ENCODE data around the gene P2RX7.
"Not testable (repeated sequence)": the region's sequence is repeated elsewhere in the genome, so short reads cannot be mapped to it uniquely, and the experiment has no call there.

Gene P2RX7

GRCh38 chr12:121189619-121190155 is 57.0 kb downstream of the P2RX7 start:
- Histone ChIP-seq H3K4me3 (no peak overlapping the region), H3K27ac (no peak overlapping the region), H3K9ac (ENCODE audit: insufficient read length) (no peak overlapping the region), H3K9me3 (ENCODE audit: low read depth, low read length) (no peaks in the 10 kb centered on the region), H3K36me3 (ENCODE audit: insufficient read depth, low read length) (no peaks in the 10 kb centered on the region)
- TF ChIP-seq POLR2AphosphoS5 (IDR thresholded peaks at IDR 0.05; ENCODE audit: borderline replicate concordance, low read depth, low read length) (no peak), FOXP2 (optimal IDR thresholded peaks at IDR 0.05; ENCODE audit: control extremely low read depth, extremely low read length, insufficient read depth) (no peak), EZH2 (IDR thresholded peaks at IDR 0.05) (no peak)
- DNase-seq (ENCODE audit: low read depth, low spot score): no peak

GRCh38 chr12:121190523-121191031 is 57.9 kb downstream of the P2RX7 start:
- DNase-seq (ENCODE audit: low read depth, low spot score): peak; percentile 68
- Histone ChIP-seq H3K9ac (ENCODE audit: insufficient read length) (no peak overlapping the region), H3K9me3 (ENCODE audit: low read depth, low read length) (no peaks in the 10 kb centered on the region), H3K27ac (peak overlapping the region; percentile 40; the same call in 1 of the 2 replicates), H3K4me3 (peak overlapping the region; percentile 47; the same call in 1 of the 2 replicates), H3K36me3 (ENCODE audit: insufficient read depth, low read length) (no peaks in the 10 kb centered on the region)
- TF ChIP-seq POLR2AphosphoS5 (IDR thresholded peaks at IDR 0.05; ENCODE audit: borderline replicate concordance, low read depth, low read length) (no peak), EZH2 (IDR thresholded peaks at IDR 0.05) (no peak), FOXP2 (optimal IDR thresholded peaks at IDR 0.05; ENCODE audit: control extremely low read depth, extremely low read length, insufficient read depth) (no peak)

- Histone ChIP-seq H3K9me3 (ENCODE audit: low read depth, low read length) (no peaks in the 10 kb centered on the region), H3K4me3 (no peak overlapping the region), H3K9ac (ENCODE audit: insufficient read length) (no peak overlapping the region), H3K36me3 (ENCODE audit: insufficient read depth, low read length) (no peaks in the 10 kb centered on the region), H3K27ac (peak overlapping the region; percentile 40; the same call in 1 of the 2 replicates)
- DNase-seq (ENCODE audit: low read depth, low spot score): no peak
- no peak for TF ChIP-seq EZH2 (IDR thresholded peaks at IDR 0.05)
- TF ChIP-seq FOXP2 (optimal IDR thresholded peaks at IDR 0.05; ENCODE audit: control extremely low read depth, extremely low read length, insufficient read depth): no peak
- no peak for TF ChIP-seq POLR2AphosphoS5 (IDR thresholded peaks at IDR 0.05; ENCODE audit: borderline replicate concordance, low read depth, low read length)
Observed at GRCh38 chr12:121191151-121191550, 58.5 kb downstream of the P2RX7 start.

- no peaks in the 10 kb centered on the region for H3K36me3 ChIP-seq (ENCODE audit: insufficient read depth, low read length)
- H3K9me3 ChIP-seq (ENCODE audit: low read depth, low read length): no peaks in the 10 kb centered on the region
- TF ChIP-seq FOXP2 (optimal IDR thresholded peaks at IDR 0.05; ENCODE audit: control extremely low read depth, extremely low read length, insufficient read depth) (no peak), EZH2 (IDR thresholded peaks at IDR 0.05) (no peak), POLR2AphosphoS5 (IDR thresholded peaks at IDR 0.05; ENCODE audit: borderline replicate concordance, low read depth, low read length) (no peak)
- no peak for DNase-seq (ENCODE audit: low read depth, low spot score)
- H3K4me3 ChIP-seq: no peak overlapping the region
- H3K27ac ChIP-seq: no peak overlapping the region
- H3K9ac ChIP-seq (ENCODE audit: insufficient read length): no peak overlapping the region
Observed at GRCh38 chr12:121196902-121197301, 64.2 kb downstream of the P2RX7 start.

GRCh38 chr12:121198949-121199348 is 66.3 kb downstream of the P2RX7 start:
- Histone ChIP-seq H3K9me3 (ENCODE audit: low read depth, low read length) (no peaks in the 10 kb centered on the region), H3K4me3 (no peak overlapping the region), H3K36me3 (ENCODE audit: insufficient read depth, low read length) (no peaks in the 10 kb centered on the region), H3K27ac (no peak overlapping the region), H3K9ac (ENCODE audit: insufficient read length) (no peak overlapping the region)
- no peak for TF ChIP-seq FOXP2 (optimal IDR thresholded peaks at IDR 0.05; ENCODE audit: control extremely low read depth, extremely low read length, insufficient read depth)
- no peak for TF ChIP-seq POLR2AphosphoS5 (IDR thresholded peaks at IDR 0.05; ENCODE audit: borderline replicate concordance, low read depth, low read length)
- TF ChIP-seq EZH2 (IDR thresholded peaks at IDR 0.05): no peak
- no peak for DNase-seq (ENCODE audit: low read depth, low spot score)

- not testable (repeated sequence) for H3K4me3 ChIP-seq; DNase-seq (ENCODE audit: low read depth, low spot score); H3K36me3 ChIP-seq (ENCODE audit: insufficient read depth, low read length); H3K9me3 ChIP-seq (ENCODE audit: low read depth, low read length); H3K9ac ChIP-seq (ENCODE audit: insufficient read length); H3K27ac ChIP-seq
Observed at GRCh38 chr12:121201140-121201539, 68.5 kb downstream of the P2RX7 start.

GRCh38 chr12:121202407-121203355 is 70.0 kb downstream of the P2RX7 start:
- Histone ChIP-seq H3K27ac (no peak overlapping the region; the same call in 1 of the 2 replicates), H3K36me3 (ENCODE audit: insufficient read depth, low read length) (no peaks in the 10 kb centered on the region), H3K4me3 (peak overlapping the region; percentile 31), H3K9ac (ENCODE audit: insufficient read length) (no peak overlapping the region), H3K9me3 (ENCODE audit: low read depth, low read length) (no peaks in the 10 kb centered on the region)
- TF ChIP-seq FOXP2 (optimal IDR thresholded peaks at IDR 0.05; ENCODE audit: control extremely low read depth, extremely low read length, insufficient read depth): no peak
- TF ChIP-seq EZH2 (IDR thresholded peaks at IDR 0.05): no peak
- no peak for TF ChIP-seq POLR2AphosphoS5 (IDR thresholded peaks at IDR 0.05; ENCODE audit: borderline replicate concordance, low read depth, low read length)
- DNase-seq (ENCODE audit: low read depth, low spot score): no peak

- Histone ChIP-seq H3K36me3 (ENCODE audit: insufficient read depth, low read length) (no peaks in the 10 kb centered on the region), H3K4me3 (no peak overlapping the region), H3K27ac (no peak overlapping the region), H3K9me3 (ENCODE audit: low read depth, low read length) (no peaks in the 10 kb centered on the region), H3K9ac (ENCODE audit: insufficient read length) (no peak overlapping the region)
- no peak for DNase-seq (ENCODE audit: low read depth, low spot score)
- TF ChIP-seq FOXP2 (optimal IDR thresholded peaks at IDR 0.05; ENCODE audit: control extremely low read depth, extremely low read length, insufficient read depth): no peak
- TF ChIP-seq EZH2 (IDR thresholded peaks at IDR 0.05): no peak
- TF ChIP-seq POLR2AphosphoS5 (IDR thresholded peaks at IDR 0.05; ENCODE audit: borderline replicate concordance, low read depth, low read length): no peak
Observed at GRCh38 chr12:121203482-121203881, 70.8 kb downstream of the P2RX7 start.
